ENCODE data around the gene PSEN1. TPM values are rescaled to one million over a fixed set of nuclear protein-coding genes. Genes with fewer than 3 reads are reported as not detected.

PSEN1 gene
- total RNA-seq, 1 donor from 2014 or later = 76.4 TPM

DNA sequence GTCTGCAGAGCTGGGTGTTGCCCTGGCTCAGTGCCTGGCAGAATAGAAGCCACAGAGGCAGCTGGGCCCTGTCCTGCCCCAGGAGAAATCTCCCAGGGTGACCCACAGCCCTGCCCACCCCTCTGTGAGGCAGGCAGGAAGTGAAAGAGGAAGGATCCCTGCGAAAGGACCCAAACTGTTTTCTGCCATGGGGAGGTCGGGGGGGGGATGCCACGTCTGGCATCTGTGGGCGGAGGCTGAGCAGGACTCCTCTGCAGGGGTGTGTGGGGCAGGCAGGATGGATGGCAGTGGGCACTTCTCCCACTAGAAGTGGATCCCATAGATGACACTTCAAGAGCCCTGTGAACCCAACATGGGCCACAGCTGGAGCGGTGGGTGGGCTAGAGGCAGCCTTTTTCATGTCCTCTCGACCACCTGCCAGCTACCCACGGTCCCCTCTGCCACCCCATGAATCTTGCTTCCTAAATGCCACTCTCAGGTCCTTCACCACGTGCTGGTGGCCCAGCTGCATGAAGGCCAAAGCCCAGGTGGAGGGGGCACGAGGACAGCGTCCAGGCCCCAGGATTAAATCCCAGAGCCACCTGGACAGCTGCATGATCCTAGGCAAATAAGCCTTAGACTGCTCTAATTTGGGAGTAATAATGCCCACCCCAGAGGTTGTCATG is 104.6 kb downstream of the PSEN1 start:
- no peak for DNase-seq

GRCh38 chr14:73241481-73242165 is 105.3 kb downstream of the PSEN1 start:
- no peak for DNase-seq

GRCh38 chr14:73242357-73242901 is 106.1 kb downstream of the PSEN1 start:
- no peak for DNase-seq

GRCh38 chr14:73243341-73243740 is 107.0 kb downstream of the PSEN1 start:
- DNase-seq = no peak

GRCh38 chr14:73243748-73244147 is 107.4 kb downstream of the PSEN1 start:
- no peak for DNase-seq

- no peak for DNase-seq
Observed at GRCh38 chr14:73244541-73245290, 108.4 kb downstream of the PSEN1 start.

DNA sequence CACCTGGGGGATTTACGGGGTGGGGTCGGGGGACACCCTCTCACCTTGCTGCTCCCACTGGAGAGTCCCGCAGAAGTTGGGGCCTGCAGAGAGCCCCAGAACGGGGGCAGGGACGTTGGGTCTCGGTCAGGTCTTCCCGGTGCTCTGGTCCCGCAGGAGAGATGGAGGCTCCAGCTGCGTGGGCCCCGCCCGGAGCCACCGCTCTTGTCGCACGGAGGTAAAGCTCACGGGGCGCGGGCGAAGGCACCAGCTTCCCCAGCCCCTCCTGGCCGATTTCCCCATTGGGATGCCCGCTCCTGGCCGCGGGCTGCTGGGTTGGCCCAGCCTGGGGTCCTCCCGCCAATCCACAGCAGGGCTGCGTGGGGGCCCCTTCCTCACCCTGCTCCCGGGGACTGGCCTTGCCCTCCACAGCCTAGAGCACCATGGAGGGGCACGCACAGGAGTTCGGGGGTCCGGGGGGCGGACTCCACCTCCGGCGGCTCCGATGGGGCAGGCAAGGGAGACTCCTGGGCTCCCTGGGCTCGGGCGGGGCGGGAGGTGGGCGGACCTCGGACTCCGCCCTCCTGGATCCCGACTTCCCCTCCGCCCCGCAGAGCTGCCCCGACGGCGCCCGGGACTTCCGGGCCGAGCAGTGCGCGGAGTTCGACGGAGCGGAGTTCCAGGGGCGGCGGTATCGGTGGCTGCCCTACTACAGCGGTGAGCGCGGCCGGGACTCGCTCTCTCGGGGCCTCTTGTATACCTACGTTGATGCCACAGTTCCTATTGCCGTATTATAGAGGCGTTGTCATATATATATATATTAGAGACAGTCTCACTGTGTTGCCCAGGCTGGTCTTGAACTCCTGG is 109.4 kb downstream of the PSEN1 start:
- no peak for DNase-seq

- no peak for DNase-seq
Observed at GRCh38 chr14:73246387-73247150, 110.3 kb downstream of the PSEN1 start.

- no peak for DNase-seq
Observed at GRCh38 chr14:73248108-73248868, 112.0 kb downstream of the PSEN1 start.

DNA sequence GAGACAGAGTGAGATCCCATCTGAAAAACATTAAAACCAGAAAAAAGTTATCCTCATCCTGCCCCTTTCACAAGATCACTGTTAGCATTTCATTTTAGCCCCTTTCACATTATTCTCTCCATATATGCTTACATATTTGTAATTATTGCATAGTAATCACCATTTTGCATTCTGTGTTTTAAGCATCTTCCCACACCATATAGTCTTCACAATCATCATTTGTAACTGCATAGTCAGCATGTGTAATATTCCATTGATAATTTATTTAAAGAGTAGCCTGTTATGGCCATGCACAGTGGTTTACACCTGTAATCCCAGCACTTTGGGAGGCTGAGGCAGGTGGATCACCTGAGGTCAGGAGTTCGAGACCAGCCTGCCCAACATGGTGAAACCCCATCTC is 112.8 kb downstream of the PSEN1 start:
- DNase-seq = no peak

GRCh38 chr14:73249564-73250316 is 113.4 kb downstream of the PSEN1 start:
- no peak for DNase-seq

DNA sequence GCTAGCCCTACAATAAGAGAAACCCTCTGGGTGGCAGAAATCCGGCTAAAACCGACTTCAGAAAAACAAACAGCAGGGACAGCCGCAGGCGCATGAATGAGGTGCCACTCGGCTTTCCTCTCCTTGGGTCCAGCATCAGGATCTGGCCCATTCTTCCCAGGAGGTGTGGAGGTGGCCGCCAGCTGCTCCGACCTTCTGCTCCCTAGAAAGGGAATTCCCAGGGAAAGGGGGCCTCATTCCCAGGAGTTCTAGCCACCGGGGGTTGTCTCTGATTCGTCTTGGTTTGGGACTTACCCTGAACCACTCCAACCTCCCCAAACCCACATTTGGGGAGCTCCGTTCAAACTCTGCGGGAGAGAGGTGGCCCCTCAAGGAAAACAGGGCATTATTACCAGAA is 114.0 kb downstream of the PSEN1 start:
- DNase-seq = no peak

DNA sequence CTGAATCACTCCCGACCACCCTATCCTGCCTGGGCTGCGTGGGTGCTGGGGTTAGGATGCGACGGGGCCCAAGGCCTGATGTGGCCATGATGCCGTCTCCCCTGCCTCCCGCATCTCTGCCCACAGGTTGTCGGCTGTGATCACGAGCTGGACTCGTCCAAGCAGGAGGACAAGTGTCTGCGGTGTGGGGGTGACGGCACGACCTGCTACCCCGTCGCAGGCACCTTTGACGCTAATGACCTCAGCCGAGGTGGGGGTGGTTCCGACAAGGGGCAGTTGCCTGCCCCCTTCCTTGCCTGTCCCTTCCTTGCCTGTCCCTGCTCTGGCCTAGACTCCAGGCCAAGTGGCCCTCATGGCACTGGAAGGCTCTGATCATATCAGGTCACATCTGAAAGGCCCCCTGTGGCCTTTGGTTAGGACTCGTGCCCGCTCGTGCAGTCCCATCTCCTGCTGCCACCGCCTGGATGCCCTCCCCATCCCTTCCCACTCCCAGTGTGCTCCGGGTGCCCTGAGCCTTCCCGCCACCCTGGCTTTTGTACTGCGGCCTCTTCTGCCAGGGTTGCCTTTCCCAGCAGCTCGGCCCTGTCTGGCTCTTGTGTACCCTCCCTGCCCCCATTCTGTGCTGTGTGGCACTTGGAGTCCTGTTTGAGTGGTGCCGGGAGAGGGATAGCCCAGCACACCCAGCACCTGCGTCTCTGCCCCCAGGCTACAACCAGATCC is 114.6 kb downstream of the PSEN1 start:
- no peak for DNase-seq

- DNase-seq = no peak
Observed at GRCh38 chr14:73251516-73252215, 115.4 kb downstream of the PSEN1 start.

DNA sequence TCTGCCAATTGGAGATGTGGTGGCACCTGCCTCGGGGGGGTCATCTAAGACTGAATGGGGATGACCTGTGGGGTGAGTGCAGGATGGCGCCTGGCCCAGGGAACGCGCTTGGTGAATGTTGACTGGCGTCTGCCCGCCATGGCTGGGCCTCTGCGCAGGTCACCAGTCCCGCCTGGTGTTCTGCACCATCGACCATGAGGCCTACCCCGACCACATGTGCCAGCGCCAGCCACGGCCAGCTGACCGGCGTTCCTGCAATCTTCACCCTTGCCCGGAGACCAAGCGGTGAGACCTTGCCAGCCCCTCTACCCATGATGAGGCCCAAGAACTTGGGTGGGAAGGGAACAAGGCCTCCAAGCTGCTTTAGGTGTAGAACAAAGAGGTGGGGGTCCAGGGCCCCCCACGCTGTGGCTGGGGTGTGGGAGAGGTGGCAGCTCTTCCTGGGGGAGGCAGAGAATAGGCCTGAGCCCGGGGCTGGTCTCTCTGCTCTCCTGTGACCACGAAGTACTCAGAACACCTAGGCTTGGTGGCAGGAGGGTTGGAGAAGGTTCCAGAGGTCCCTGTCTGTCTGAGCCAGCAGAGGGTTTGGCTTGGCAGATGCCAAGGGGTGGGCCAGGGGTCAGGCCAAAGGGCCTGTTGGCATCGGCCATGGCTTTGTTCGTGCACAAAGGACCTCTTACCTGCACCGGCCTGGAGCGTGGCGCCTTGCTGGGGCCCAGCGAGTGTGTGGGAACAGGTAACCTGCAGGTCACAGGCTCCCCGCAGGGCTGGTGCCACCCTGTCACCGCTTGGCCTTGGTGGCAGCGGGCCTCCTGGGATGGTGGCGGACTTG is 116.4 kb downstream of the PSEN1 start:
- DNase-seq = no peak

GRCh38 chr14:73253323-73253610 is 117.0 kb downstream of the PSEN1 start:
- DNase-seq = no peak

GRCh38 chr14:73253721-73254120 is 117.4 kb downstream of the PSEN1 start:
- DNase-seq = no peak
